Measurements from ENCODE around the gene TBCA.
"Not testable (repeated sequence)": the region's sequence is repeated elsewhere in the genome, so short reads cannot be mapped to it uniquely, and the experiment has no call there.

TBCA gene

DNA sequence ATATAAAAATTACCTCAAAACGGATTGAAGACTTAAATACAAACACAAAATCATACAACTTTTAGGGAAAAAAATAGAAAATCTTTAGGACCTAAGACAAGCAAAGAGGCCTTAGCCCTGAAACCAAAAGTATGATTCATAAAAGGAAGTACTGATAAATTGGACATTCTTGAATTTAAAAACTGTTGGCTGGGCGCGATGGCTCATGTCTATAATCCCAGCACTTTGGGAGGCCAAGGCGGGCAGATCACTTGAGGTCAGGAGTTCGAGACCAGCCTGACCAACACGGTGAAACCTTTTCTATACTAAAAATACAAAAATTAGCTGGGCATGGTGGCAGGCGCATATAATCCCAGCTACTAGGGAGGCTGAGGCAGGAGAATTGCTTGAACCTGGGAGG, 76.6 kb downstream of the TBCA start:
- not testable (repeated sequence) for DNase-seq

GRCh38 chr5:77698920-77699319, 77.2 kb downstream of the TBCA start:
- DNase-seq, result no peak

DNA sequence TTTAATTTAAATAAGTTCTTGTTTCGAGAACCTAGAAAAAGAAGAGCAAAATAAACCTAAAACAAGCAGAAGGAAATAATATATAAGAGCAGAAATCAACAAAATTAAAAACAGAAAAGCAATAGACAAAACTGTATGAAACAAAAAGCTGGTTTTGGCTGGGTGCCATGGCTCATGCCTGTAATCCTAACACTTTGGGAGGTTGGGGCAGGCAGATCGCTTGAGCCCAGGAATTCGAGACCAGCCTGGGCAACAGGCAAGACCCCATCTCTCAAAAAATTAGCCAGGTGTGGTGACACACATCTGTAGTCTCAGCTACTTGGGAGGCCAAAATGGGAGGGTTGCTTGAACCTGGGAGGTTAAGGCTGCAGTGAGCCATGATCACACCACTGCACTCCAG, 78.4 kb downstream of the TBCA start:
- DNase-seq, result no peak

DNA sequence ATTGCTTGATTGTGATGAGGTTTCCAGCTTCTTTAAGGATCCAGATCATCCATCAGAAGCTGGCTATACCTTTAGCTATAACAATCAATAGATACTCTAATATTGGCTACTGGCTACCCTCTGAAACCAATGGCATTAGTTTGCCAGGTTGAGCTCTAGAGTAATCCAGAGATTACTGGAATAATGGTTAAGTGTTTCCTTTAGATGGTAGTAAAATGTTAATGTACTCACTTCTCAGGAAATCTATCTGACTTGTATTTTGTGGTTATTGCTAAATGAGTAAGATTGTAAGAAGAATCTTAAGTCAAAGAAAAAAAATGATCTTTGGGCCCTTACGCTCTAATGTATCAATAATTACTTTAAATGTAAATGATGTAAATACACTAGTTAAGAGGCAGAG, 80.0 kb downstream of the TBCA start:
- DNase-seq, result no peak

DNA sequence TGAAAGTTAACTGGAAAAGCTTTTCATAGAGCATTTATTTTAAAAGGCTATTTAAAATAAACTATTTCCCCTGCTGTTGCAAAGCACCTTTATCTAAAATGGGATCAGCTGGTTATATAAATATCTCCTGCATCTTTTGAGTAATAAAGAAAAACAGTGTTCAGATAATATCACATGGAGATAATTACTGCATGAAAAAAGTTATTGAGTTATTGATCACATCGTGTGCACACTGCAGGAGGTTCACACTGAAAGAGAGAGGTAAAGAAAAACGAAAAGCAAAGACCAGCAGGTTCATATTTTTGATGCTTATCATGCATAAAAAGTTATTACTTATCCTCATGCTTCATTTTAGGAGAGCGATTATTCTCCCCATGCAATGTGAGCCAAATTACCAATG, 82.2 kb downstream of the TBCA start:
- DNase-seq, result no peak

GRCh38 chr5:77683171-77683732, 92.9 kb downstream of the TBCA start:
- no peak for DNase-seq

DNA sequence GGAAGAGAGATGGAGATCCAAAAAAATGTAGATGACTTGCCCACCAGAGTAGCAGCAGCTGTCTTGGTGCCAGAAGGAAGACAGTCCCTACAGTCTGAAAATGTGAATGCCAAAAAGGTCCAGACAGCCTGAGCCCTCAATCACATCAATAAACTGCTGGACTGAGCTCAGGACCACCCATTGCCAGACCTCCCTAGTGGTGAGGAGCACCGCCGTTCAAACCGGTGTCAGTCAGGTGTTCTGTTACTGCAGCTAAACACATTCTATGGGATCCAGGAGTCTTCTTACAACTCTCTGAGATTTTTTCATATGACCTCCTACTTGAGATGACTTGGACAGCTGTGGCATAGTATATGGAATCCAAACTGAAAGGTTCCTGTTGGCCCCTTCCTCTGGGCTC, 105.6 kb downstream of the TBCA start:
- DNase-seq, result no peak

DNA sequence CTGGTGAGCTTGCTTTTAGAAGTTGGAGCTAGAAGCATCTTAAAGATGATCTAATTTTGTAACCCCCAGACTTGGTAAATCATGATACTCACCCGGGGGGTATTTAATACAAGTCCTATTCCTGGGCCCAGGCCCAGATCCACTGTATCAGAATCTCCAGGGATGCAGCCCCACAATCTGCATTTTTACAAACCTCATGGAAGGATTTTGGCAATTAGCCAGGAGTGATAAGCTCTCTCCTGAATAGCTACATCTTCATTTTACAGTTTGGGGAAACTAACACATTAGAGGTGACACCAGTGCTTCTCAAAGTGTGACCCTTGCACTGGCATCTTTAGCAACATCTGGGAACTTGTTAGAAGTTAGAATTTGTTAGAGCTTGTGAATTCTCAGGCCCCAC, 106.5 kb downstream of the TBCA start:
- DNase-seq, result no peak

- no peak for DNase-seq
These were observed 112.9 kb downstream of the TBCA start for GRCh38 chr5:77663090-77663863.

- no peak for DNase-seq
These were observed 113.5 kb downstream of the TBCA start for GRCh38 chr5:77662635-77663034.

- DNase-seq, result no peak
These were observed 117.5 kb downstream of the TBCA start for GRCh38 chr5:77658662-77659061.

- DNase-seq, result no peak
These were observed 124.8 kb downstream of the TBCA start for GRCh38 chr5:77651343-77651742.

DNA sequence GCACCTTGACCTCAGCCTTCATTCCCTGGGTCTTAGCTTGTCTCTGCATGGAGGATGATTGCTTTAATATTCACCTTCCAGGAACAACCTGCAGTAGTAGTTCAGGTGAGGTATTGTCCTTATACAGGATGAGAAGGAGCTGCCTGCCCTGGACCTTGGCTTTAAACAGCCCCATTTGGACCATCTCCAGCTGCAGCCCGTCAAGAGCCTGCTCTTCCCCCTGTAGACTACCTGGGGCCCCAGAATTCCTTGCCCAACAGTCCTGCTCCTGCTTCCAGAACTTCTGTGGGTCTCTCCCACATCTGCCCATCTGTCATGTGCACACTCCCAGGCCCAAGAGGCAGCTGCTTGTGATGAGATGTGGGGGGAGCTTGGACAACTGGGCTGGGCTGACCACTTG, 125.5 kb downstream of the TBCA start:
- no peak for DNase-seq

GRCh38 chr5:77649776-77650175, 126.4 kb downstream of the TBCA start:
- DNase-seq, result no peak

- no peak for DNase-seq
These were observed 130.0 kb downstream of the TBCA start for GRCh38 chr5:77645995-77646639.

- DNase-seq, result no peak
These were observed 130.8 kb downstream of the TBCA start for GRCh38 chr5:77645158-77645994.

DNA sequence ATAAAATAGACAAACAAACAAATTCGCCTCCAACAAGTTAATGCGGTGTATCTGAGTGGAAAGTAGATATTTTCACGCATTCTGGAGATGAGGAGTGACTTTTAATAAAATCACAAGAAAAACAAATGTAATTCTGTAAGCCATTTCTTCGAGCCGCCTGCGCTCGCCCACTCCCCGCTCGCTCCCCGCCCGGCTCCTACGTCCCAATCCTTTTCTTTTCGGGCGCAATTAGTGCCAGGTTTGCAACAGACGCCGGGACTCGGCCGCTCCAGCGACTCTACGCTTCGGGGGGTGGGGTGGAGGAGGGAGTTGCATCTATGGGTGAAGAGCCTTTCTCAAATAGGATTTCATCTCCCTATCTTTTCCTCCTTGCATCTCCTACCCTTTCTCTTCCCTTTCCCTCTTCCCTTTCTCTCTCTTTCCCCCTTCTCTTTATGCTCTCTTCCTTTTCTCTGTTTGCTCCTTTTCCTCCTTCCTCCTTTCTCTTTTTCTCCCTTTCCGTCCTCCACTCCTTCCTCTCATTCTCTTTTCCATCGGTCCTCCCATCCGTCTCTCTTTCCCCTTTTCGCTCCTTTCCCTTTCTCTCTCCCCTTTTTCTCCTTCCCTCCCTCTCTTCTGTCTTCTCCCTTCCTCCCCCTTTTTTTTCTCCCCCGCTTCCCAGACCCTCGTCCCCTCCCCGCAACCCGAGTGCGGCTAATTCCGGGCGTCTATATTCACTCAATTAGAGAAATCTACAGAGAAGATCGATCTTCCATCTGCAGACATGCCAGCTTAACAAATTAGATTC, 131.6 kb downstream of the TBCA start:
- DNase-seq, result no peak

DNA sequence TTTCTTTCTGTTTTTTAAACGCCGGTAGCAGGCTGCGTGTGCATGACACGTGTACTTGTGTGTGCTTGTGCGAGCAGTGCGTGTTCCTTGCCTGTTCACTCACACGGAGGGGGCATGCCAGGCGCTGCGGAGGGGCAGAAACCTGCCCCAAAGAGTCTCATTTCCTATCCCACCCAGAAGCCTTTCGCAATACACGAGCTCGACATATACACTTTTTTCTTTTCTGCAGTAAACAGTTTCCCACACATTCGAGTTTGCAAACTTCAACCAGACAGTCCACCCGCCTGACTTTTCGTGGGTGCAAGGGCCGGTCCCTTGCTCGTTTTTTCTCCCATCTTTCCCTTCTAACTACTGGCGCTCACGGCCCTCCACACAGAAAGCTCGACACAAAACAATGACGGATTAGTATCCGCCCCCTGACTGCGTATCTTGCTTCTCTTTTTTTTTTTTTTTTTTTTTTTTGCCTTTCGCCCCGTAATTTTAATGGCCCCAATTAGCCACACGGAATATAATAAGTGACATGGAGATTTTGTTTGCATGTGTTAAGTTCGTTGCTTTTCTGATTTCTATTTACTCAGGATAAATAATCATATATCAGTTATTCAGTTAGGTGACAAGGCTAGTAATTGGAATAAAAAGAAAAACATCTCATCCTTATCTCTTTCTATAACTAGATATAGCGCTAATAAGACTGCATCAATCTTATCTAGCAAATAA, 132.3 kb downstream of the TBCA start:
- no peak for DNase-seq

DNA sequence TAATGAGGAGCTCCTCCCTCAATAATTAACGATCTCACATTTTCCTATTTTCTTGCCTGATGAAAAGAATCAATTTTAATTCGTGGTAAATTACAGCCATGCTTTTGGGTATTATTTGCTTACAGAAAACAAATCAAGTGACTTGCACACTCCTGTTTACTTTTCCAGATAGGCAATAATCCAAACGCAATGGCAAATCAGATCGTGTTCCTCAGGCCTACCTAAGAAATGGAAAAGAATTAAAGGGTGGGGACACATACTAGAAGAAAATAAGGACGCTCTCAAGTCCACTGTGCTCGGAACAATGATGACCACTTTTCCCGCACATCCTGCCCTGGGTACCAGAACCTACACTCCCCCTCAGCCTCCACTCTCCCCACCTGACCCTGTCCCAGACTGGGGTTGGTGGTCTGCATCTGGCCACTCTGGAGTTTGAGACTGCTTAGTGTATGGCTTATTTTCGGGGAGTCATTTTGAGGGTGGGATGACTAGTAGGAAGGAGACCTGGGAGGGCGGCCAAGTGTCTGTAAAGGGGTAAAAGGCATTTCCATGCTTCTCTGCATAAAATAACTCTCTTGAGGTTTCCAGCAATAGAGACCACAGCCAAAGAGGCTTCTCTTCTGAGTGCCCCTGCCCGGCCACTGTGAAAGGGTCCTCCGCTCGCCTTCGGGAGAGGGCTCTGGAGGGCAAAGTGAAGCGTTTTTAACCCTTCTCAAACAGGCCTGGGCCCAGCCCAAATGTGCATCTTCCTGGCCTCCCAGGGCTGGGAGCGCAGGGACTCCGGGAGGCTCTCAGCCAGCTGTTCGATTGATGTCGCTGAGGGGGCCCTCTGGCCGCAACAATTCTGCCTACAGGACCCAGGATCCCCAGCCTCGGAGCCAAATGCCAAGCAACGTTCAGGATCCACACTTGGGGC, 133.1 kb downstream of the TBCA start:
- DNase-seq, result no peak

DNA sequence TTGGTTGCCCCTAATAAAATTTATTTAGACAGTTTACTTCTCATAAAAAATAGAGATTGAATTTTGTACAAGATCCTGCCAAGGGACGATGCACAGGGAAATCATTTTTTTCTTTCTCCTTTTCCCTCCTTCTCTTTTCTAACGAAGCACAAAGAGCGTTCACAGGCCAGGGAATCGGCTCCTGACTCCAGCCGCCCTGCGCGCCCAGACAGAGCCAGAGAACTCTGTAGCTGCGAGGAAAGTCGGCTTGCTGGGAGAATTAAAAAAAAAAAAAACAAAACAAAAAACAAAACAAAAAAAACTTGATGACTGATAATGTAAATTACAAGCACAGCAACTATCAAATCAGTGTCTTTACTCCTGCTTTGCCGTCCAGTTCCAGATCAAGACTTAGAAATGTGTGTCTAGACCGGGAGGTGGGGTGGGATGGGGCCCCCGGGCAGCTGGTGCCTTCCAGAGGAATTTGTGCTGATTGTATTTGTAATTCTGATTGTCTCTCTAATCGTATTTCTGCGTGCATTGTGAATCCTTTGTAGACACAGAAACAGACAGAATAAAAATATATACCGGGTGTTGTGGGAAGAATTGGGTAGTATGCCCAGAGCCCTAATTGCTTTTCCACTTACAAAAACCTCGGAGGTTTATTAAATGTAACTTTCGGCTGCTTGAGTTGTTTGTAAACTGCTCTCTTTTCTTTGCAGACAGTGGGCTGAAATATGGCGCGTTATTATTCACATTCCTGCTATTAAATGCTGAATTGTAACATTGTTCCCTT, 134.0 kb downstream of the TBCA start:
- DNase-seq, result no peak

All from CD4-positive, alpha-beta T cell treated with Interleukin-15 for 1 hour (primary cell).